Superior temporal gyrus (tissue), 1 donor: Measurements from ENCODE around the gene ZNF646.

Source experiments
- DNase-seq: peaks from one replicate; pipeline ENCODE4 v3.0.0-alpha.2; 2016; ENCODE audit errors: extremely low spot score

Gene ZNF646

DNA sequence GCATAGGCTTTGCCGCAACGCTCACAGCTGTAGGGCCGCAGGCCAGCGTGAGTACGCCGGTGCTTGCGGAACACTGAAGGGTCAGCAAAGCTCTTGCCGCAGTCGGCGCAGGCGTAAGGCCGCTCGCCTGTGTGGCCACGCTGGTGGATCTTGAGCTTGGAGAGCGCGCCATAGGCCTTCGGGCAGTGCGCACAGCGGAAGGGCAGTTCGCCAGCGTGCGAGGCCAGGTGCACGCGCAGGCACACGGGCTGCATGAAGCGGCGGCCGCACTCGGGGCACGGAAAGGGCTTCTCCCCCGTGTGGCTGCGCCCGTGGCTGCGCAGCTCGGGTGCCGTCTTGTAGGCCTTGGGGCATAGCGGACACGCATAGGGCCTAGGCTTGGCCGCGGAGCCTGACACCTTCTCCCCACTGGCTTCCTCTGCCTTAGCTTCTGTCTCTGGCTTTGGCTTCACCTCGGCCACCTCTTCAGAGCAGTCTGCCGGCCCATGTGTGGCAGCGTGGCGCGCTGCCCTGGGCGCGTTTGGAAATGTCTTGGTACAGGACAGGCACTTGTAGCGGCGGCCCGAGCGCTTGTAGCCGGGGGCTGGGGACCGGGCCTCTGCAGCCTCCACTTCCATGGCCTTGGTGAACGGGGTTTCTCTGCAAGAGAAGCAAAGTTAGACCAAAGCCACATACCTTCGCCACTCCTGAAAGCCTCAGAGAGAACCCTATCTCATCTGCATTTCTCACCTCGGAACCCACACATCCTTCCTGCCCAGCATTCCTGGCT lies 10.2 kb upstream of the ZNF646 start:
- no peak for DNase-seq

DNA sequence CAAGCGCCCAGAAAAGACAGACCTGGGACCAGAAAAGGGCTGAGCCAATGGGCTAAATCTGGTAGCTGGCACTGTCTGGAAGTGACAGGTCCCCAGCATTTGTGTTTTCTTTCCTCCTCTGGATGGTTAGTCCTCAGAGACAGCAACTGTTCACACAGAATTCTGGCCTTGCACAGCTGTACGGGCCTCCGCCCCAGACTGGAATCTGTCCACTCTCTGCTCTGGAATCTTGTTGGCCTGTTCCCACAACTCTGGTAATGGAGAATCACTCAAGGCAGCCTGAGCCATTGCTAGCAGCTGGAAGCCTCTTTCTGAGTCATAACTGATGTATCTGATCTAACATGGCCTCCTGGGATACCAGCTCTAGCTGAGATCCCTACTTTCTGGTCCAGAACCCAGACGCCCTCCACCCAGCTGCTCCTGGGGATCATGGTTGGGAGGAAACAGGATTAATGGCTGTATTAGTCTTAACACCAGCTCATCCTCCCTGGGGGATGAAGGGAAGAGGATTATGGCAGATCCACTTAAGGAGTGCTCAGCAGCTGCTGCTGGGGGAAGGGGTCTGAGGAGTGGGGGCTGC lies 9.2 kb upstream of the ZNF646 start:
- DNase-seq = no peak

GRCh38 chr16:31067342-31067741 lies 6.9 kb upstream of the ZNF646 start:
- DNase-seq = no peak

DNA sequence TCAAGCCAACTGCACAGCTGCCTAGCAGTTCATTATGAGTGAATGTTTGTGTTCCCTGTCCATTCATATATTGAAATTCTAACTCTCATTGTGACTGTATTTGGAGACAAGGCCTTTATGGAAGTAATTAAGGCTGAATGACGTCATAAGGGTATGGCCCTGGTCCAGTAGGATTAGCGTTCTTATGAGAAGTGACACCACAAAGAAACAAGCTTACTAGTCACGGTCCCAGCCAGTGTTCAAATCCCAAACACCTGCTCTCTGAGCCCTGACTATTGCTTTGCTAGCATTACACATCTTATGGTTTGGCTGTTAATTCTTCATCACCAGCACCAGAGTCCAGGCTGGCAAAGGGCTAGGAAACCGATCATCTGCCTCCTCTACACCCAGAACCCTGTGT lies 2.4 kb upstream of the ZNF646 start:
- DNase-seq = no peak

GRCh38 chr16:31072540-31073141 lies 1.6 kb upstream of the ZNF646 start:
- DNase-seq = peak; percentile 30

DNA sequence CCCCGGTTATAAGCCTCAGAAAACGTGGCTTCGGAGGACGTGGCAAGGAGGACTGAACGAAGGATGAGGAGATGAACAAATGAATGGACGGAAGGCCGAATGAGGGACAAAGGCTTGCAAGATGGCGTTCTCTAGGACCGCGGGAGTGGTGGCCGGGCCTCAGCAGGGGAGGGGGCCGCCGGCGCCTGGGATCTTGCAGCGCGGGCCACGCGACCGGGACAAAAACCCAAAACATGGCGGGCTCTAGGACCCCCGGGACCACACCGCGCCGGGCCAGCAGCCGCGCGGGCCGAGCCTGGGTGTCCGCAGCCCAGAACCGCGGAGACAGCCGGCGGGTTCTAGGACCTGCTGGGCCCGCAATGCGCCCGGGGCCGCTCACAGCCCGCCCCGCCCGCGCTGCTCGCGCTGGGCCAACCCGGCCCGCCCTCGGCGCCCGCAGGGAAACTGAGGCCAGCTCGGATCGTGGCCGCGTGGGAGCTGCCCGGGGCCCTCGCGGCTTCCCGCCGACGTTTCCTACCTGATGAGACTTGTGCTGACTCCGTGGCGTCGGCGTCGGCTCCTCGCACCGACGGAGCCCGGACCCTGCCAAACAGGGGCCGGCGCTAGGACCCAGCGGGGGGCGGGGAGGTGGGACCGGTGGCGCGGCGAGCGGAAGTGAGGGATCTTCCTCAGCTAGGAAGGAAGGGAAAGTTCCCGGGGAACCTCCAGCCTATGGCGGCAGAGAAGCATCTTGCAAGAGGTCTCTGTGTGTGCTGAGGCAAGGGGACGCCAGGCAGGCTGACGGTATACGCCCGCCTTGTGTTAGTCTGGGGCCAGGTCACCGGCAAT lies 866 bp upstream of the ZNF646 start:
- peak; percentile 91 for DNase-seq

DNA sequence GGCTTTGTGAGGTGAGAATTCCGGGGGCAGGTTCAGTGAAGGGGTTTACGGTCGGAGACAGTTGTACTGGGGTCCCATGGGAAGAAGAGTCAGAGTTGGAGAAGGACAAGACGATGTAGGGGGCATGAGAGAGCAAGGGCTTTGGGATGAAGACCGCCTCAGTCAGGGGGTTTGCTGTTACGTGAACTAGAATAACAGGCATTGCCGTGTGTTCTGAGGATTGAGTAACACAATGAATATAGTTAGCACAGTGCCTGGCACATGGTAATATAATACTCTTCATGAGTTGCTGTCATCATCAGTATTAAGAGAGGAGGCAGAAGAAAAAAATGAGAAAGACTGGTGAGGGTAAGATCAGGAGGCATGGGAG lies 577 bp downstream of the ZNF646 start:
- DNase-seq = no peak

- no peak for DNase-seq
These were observed 2.1 kb downstream of the ZNF646 start for GRCh38 chr16:31076319-31076718.

DNA sequence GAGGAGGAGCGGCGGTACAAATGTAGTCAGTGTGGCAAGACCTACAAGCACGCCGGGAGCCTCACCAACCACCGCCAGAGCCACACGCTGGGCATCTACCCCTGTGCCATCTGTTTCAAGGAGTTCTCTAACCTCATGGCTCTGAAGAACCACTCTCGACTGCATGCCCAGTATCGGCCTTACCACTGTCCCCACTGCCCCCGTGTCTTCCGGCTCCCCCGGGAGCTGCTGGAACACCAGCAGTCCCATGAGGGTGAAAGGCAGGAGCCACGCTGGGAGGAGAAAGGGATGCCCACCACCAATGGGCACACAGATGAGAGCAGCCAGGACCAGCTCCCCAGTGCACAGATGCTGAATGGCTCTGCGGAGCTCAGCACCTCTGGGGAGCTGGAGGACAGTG lies 2.8 kb downstream of the ZNF646 start:
- no peak for DNase-seq

GRCh38 chr16:31077592-31078396 lies 3.6 kb downstream of the ZNF646 start:
- no peak for DNase-seq

GRCh38 chr16:31078597-31079341 lies 4.5 kb downstream of the ZNF646 start:
- DNase-seq = no peak

DNA sequence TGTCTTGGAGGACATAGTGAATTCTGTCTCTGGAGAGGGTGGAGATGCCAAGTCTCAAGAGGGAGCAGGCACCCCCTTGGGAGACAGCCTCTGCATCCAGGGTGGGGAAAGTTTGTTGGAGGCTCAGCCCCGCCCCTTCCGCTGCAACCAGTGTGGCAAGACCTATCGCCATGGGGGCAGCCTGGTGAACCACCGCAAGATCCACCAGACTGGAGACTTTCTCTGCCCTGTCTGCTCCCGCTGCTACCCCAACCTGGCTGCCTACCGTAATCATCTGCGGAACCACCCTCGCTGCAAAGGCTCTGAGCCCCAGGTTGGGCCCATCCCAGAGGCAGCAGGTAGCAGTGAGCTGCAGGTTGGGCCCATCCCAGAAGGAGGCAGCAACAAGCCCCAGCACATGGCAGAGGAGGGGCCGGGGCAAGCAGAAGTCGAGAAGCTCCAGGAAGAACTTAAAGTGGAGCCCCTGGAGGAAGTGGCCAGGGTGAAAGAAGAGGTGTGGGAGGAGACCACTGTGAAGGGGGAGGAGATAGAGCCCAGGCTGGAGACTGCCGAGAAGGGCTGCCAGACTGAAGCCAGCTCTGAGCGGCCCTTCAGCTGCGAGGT lies 5.2 kb downstream of the ZNF646 start:
- no peak for DNase-seq

- no peak for DNase-seq
These were observed 5.9 kb downstream of the ZNF646 start for GRCh38 chr16:31080035-31080629.

DNA sequence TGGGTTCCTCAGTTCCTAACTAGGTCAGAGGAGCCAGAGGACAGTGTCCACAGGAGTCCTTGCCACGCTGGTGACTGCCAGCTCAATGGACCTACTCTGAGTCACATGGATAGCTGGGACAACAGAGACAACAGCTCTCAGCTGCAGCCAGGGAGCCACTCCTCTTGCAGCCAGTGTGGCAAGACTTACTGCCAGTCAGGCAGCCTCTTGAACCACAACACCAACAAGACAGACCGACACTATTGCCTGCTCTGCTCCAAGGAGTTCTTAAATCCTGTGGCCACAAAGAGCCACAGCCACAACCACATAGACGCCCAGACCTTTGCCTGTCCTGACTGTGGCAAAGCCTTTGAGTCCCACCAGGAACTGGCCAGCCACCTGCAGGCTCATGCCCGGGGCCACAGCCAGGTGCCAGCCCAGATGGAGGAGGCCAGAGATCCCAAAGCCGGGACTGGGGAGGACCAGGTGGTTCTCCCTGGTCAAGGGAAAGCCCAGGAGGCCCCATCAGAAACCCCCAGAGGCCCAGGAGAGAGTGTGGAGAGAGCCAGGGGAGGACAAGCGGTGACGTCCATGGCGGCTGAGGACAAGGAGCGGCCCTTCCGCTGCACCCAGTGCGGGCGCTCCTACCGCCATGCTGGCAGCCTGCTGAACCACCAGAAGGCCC lies 6.7 kb downstream of the ZNF646 start:
- no peak for DNase-seq

GRCh38 chr16:31081428-31082351 lies 7.5 kb downstream of the ZNF646 start:
- DNase-seq = no peak

DNA sequence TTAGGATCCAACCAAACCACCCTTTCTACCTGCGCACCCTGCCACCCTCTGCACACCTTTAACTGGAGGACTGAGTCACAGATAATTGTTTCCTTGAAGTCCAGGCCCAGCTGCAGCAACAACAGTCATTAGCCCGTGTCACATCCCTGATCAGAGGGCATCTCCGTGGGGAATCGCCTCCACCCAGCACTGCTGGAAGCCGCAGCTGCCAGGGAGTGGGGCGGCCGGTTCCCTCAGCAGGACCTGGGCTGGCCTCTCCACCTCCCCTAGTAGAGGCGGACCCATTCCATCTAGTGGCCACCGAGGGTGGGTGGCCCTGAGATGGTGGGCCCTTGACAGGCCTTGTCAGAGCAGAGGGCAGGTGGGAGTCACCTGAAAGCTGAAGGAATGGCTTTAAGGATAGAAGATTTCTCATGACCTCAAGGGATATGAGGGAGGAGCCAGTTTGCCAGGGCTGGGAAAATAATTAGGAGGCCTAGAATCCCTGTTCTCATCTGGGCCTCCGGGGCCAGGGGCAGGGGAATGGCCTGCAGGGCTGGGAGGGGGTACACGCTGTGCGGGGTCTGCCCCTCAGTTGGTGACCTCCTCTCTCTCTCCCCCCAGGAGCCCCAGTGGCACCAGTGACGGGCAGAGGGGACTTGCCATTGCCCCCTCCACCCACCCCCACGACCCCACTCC lies 8.3 kb downstream of the ZNF646 start:
- no peak for DNase-seq

GRCh38 chr16:31083081-31083480 lies 8.9 kb downstream of the ZNF646 start:
- no peak for DNase-seq

- DNase-seq = no peak
These were observed 9.3 kb downstream of the ZNF646 start for GRCh38 chr16:31083556-31083955.
